GM23338 (cell line): ENCODE data around the gene BPI.

Source experiments
- CREB1 ChIP-seq: fragments of 250-450 bp; sonication (Bioruptor Pico); IDR thresholded peaks from 2 replicates; pipeline ENCODE4 v1.5.0; 2020; ENCODE audit warnings: low read depth, mild to moderate bottlenecking, moderate library complexity
- CTCF ChIP-seq, 2 experiments: fragments of 200-600 bp in 1 of 2; sonication (generic) in 1 of 2; conservative IDR thresholded peaks; 2 replicates each; pipeline versions ENCODE4 v1.5.1 to v1.6.1; 2016 to 2017; ENCODE audit warnings: antibody characterized with exemption in 2 of 2, low read depth in 2 of 2, mild to moderate bottlenecking in 2 of 2, moderate library complexity in 1 of 2
- ETS1 ChIP-seq: IDR thresholded peaks from 2 replicates; pipeline ENCODE4 v1.6.1; 2016; ENCODE audit warnings: antibody characterized with exemption
- EZH2 ChIP-seq: fragments of 200-600 bp; sonication (generic); IDR thresholded peaks from one replicate; pipeline ENCODE4 v1.8.0; 2017; ENCODE audit warnings: antibody characterized with exemption, mild to moderate bottlenecking, low read depth; ENCODE audit not compliant: unreplicated experiment
- EZH2phosphoT487 ChIP-seq: fragments of 200-600 bp; sonication (generic); IDR thresholded peaks from one replicate; pipeline ENCODE4 v1.8.1; 2018; ENCODE audit warnings: antibody characterized with exemption; ENCODE audit not compliant: unreplicated experiment
- JUNB ChIP-seq: IDR thresholded peaks from one replicate; pipeline ENCODE4 v1.6.1; 2016; ENCODE audit warnings: antibody characterized with exemption; ENCODE audit not compliant: unreplicated experiment
- NANOG ChIP-seq: IDR thresholded peaks from 2 replicates; pipeline ENCODE4 v1.6.1; 2016; ENCODE audit warnings: antibody characterized with exemption, borderline replicate concordance
- POLR2AphosphoS5 ChIP-seq: IDR thresholded peaks from 2 replicates; pipeline ENCODE4 v1.6.1; 2016; ENCODE audit warnings: antibody characterized with exemption, low read depth
- REST ChIP-seq: IDR thresholded peaks from one replicate; pipeline ENCODE4 v1.6.1; 2018; ENCODE audit warnings: antibody characterized with exemption; ENCODE audit not compliant: unreplicated experiment
- STAT1 ChIP-seq: IDR thresholded peaks from one replicate; pipeline ENCODE4 v1.6.1; 2016; ENCODE audit warnings: antibody characterized with exemption; ENCODE audit not compliant: unreplicated experiment
- ZNF114 ChIP-seq: fragments of 250-450 bp; sonication (Bioruptor Pico); IDR thresholded peaks from 2 replicates; pipeline ENCODE4 v1.5.0; 2020; ENCODE audit warnings: mild to moderate bottlenecking, moderate library complexity
- ZNF462 ChIP-seq: fragments of 250-450 bp; sonication (Bioruptor Pico); IDR thresholded peaks from 2 replicates; pipeline ENCODE4 v1.5.0; 2020; ENCODE audit warnings: mild to moderate bottlenecking, moderate library complexity

GRCh38 chr20:38346741-38347140 is 42.8 kb downstream of the BPI start:
- TF ChIP-seq POLR2AphosphoS5 (no peak), CTCF (conservative IDR thresholded peaks at IDR 0.05; ENCODE audit: low read depth in 2 of 2) (no peak), EZH2 (no peak), EZH2phosphoT487 (no peak), STAT1 (no peak), CREB1 (CRISPR knock-in tag) (no peak), REST (no peak), JUNB (no peak), ZNF114 (CRISPR knock-in tag) (no peak), ETS1 (no peak), ZNF462 (no peak), NANOG (no peak)
